Endodermal cell (in vitro differentiated cells): Measurements from ENCODE around the gene CYP4V2. TPM values are rescaled to one million over a fixed set of nuclear protein-coding genes. Genes with fewer than 3 reads are reported as not detected.

Source experiments
- DNase-seq: peaks from one replicate; pipeline ENCODE4 v3.0.0-alpha.2; 2017
- H3K27ac ChIP-seq: 2 replicates; pipeline ENCODE4 v1.5.1; 2013; ENCODE audit warnings: mild to moderate bottlenecking, low read depth, low read length, moderate library complexity
- H3K27me3 ChIP-seq: 2 replicates; pipeline ENCODE4 v1.6.1; 2013; ENCODE audit warnings: mild to moderate bottlenecking, low read length, moderate library complexity; ENCODE audit not compliant: insufficient read depth, control insufficient read depth, poor library complexity, severe bottlenecking
- H3K36me3 ChIP-seq: 2 replicates; pipeline ENCODE4 v1.7.0; 2013; ENCODE audit warnings: mild to moderate bottlenecking, low read length, moderate library complexity; ENCODE audit not compliant: control insufficient read depth, insufficient read depth
- H3K4me1 ChIP-seq: one replicate; pipeline ENCODE4 v1.7.0; 2013; ENCODE audit warnings: low read length; ENCODE audit not compliant: control insufficient read depth, insufficient read depth
- H3K4me3 ChIP-seq: 2 replicates; pipeline ENCODE4 v1.5.1; 2013; ENCODE audit warnings: mild to moderate bottlenecking, low read length, moderate library complexity
- H3K9ac ChIP-seq: 2 replicates; pipeline ENCODE4 v1.6.1; 2013; ENCODE audit warnings: mild to moderate bottlenecking, low read length, moderate library complexity; ENCODE audit not compliant: poor library complexity, severe bottlenecking; ENCODE audit errors: extremely low read depth
- H3K9me3 ChIP-seq: 2 replicates; pipeline ENCODE4 v1.6.1; 2013; ENCODE audit warnings: mild to moderate bottlenecking, low read length, moderate library complexity; ENCODE audit not compliant: control insufficient read depth
- H3K27ac Mint-ChIP-seq: 2 replicates; pipeline ENCODE4 v1.8.0; 2020; ENCODE audit warnings: mixed read lengths
- H3K27me3 Mint-ChIP-seq: 2 replicates; pipeline ENCODE4 v1.8.0; 2021; ENCODE audit warnings: mild to moderate bottlenecking, mixed read lengths; ENCODE audit not compliant: insufficient read depth
- H3K36me3 Mint-ChIP-seq: 2 replicates; pipeline ENCODE4 v1.8.0; 2020; ENCODE audit warnings: low read depth, mixed read lengths
- H3K4me1 Mint-ChIP-seq: 2 replicates; pipeline ENCODE4 v1.8.0; 2020; ENCODE audit warnings: mixed read lengths
- H3K4me3 Mint-ChIP-seq: 2 replicates; pipeline ENCODE4 v1.8.0; 2020; ENCODE audit warnings: mild to moderate bottlenecking, moderate library complexity, mixed read lengths
- H3K9me3 Mint-ChIP-seq: 2 replicates; pipeline ENCODE4 v1.8.0; 2020; ENCODE audit warnings: mild to moderate bottlenecking, mixed read lengths
- CTCF ChIP-seq: fragments of 200-600 bp; sonication (generic); conservative IDR thresholded peaks from 2 replicates; pipeline ENCODE4 v1.5.0; 2021; ENCODE audit warnings: antibody characterized with exemption, mild to moderate bottlenecking
- WGBS, 2 experiments: methylation state at CpG; one replicate each; pipeline versions ENCODE4 v1.1.5 to v1.1.7; 2013; ENCODE audit warnings: missing lambda C conversion rate in 2 of 2, mixed read lengths in 1 of 2; ENCODE audit not compliant: insufficient coverage in 1 of 2, insufficient read length in 1 of 2; 5-methylcytosine and 5-hydroxymethylcytosine counted together
- total RNA-seq, 2 donors: library from RNA; stranded (reverse); fragmentation: NEBNext Ultra II Directional in 1 of 2; extraction: Animal tissue kit (Norgen Biotek cat#: 25700) in 1 of 2; gene quantifications; 2 replicates in 1 of 2; 3 replicates in 1 of 2; pipeline ENCODE4 v1.2.1, GENCODE V29; 2021

Gene CYP4V2
- total RNA-seq, 2 donors from 2014 or later = 2.0 to 2.1 TPM

GRCh38 chr4:186172546-186172945 lies 18.8 kb upstream of the CYP4V2 start:
- Histone ChIP-seq H3K4me1 (no peaks in the 10 kb centered on the region), H3K27me3 (no peaks in the 10 kb centered on the region), H3K27ac (no peak overlapping the region), H3K9me3 (no peaks in the 10 kb centered on the region), H3K4me3 (no peak overlapping the region), H3K9ac (no peak overlapping the region), H3K36me3 (no peaks in the 10 kb centered on the region)
- no peaks in the 10 kb centered on the region for H3K9me3 Mint-ChIP-seq
- no peaks in the 10 kb centered on the region for H3K36me3 Mint-ChIP-seq
- no peak for DNase-seq
- 85% methylated on average over 8 of the region's 8 CpGs; no CpG with 5 or more reads in 1 of the 2 experiments for WGBS, 2 experiments
- TF ChIP-seq CTCF = no peak
- H3K27me3 Mint-ChIP-seq = no peaks in the 10 kb centered on the region
- H3K4me3 Mint-ChIP-seq = no peak overlapping the region
- H3K27ac Mint-ChIP-seq = no peak overlapping the region
- no peaks in the 10 kb centered on the region for H3K4me1 Mint-ChIP-seq

- Histone ChIP-seq H3K9me3 (no peaks in the 10 kb centered on the region), H3K27ac (no peak overlapping the region), H3K9ac (no peak overlapping the region), H3K4me3 (no peak overlapping the region), H3K36me3 (no peaks in the 10 kb centered on the region), H3K27me3 (no peaks in the 10 kb centered on the region), H3K4me1 (no peaks in the 10 kb centered on the region)
- Mint-ChIP-seq H3K27ac (no peak overlapping the region), H3K27me3 (peaks cover 11% of the 10 kb centered on the region), H3K4me1 (peaks cover 12% of the 10 kb centered on the region), H3K9me3 (no peaks in the 10 kb centered on the region), H3K4me3 (no peak overlapping the region), H3K36me3 (no peaks in the 10 kb centered on the region)
- DNase-seq = no peak
- WGBS, 2 experiments = 78% methylated on average over 3 of the region's 3 CpGs; no CpG with 5 or more reads in 1 of the 2 experiments
- no peak for TF ChIP-seq CTCF
These were observed 3.3 kb upstream of the CYP4V2 start for GRCh38 chr4:186188107-186188506.

GRCh38 chr4:186189656-186190055 lies 1.7 kb upstream of the CYP4V2 start:
- Histone ChIP-seq H3K27me3 (no peaks in the 10 kb centered on the region), H3K9me3 (no peaks in the 10 kb centered on the region), H3K4me1 (no peaks in the 10 kb centered on the region), H3K27ac (no peak overlapping the region), H3K36me3 (no peaks in the 10 kb centered on the region), H3K4me3 (no peak overlapping the region), H3K9ac (no peak overlapping the region)
- H3K36me3 Mint-ChIP-seq = no peaks in the 10 kb centered on the region
- peaks cover 12% of the 10 kb centered on the region for H3K4me1 Mint-ChIP-seq
- peak overlapping the region; percentile 78 for H3K4me3 Mint-ChIP-seq
- WGBS, 2 experiments = 81 to 92% methylated on average over 2 to 4 of the region's 4 CpGs
- TF ChIP-seq CTCF = no peak
- no peak for DNase-seq
- H3K27ac Mint-ChIP-seq = no peak overlapping the region
- H3K27me3 Mint-ChIP-seq = peaks cover 8% of the 10 kb centered on the region
- H3K9me3 Mint-ChIP-seq = no peaks in the 10 kb centered on the region
